ENCODE data around the gene SHROOM2.
"Not testable (repeated sequence)": the region's sequence is repeated elsewhere in the genome, so short reads cannot be mapped to it uniquely, and the experiment has no call there.

Gene SHROOM2

GRCh38 chrX:9842541-9842940 is 56.3 kb downstream of the SHROOM2 start:
- no peak for DNase-seq

- DNase-seq = no peak
These were observed 58.8 kb downstream of the SHROOM2 start for GRCh38 chrX:9844936-9845577.

- no peak for DNase-seq
These were observed 59.3 kb downstream of the SHROOM2 start for GRCh38 chrX:9845578-9845952.

GRCh38 chrX:9846631-9847030 is 60.4 kb downstream of the SHROOM2 start:
- no peak for DNase-seq

GRCh38 chrX:9847071-9847470 is 60.8 kb downstream of the SHROOM2 start:
- no peak for DNase-seq

- DNase-seq = no peak
These were observed 62.7 kb downstream of the SHROOM2 start for GRCh38 chrX:9848718-9849479.

GRCh38 chrX:9851890-9852289 is 65.7 kb downstream of the SHROOM2 start:
- DNase-seq = no peak

GRCh38 chrX:9853307-9853706 is 67.1 kb downstream of the SHROOM2 start:
- DNase-seq = no peak

GRCh38 chrX:9855561-9856283 is 69.5 kb downstream of the SHROOM2 start:
- DNase-seq = no peak

- no peak for DNase-seq
These were observed 70.4 kb downstream of the SHROOM2 start for GRCh38 chrX:9856588-9856987.

GRCh38 chrX:9857575-9858474 is 71.6 kb downstream of the SHROOM2 start:
- no peak for DNase-seq

- not testable (repeated sequence) for DNase-seq
These were observed 72.5 kb downstream of the SHROOM2 start for GRCh38 chrX:9858684-9859083.

- DNase-seq = no peak
These were observed 73.7 kb downstream of the SHROOM2 start for GRCh38 chrX:9859711-9860555.

GRCh38 chrX:9860826-9861225 is 74.6 kb downstream of the SHROOM2 start:
- DNase-seq = no peak

- DNase-seq = no peak
These were observed 75.5 kb downstream of the SHROOM2 start for GRCh38 chrX:9861711-9862110.

GRCh38 chrX:9862525-9862924 is 76.3 kb downstream of the SHROOM2 start:
- DNase-seq = no peak

GRCh38 chrX:9862953-9863352 is 76.7 kb downstream of the SHROOM2 start:
- DNase-seq = no peak

- DNase-seq = no peak
These were observed 77.8 kb downstream of the SHROOM2 start for GRCh38 chrX:9864011-9864410.

- peak; percentile 5 for DNase-seq
These were observed 79.7 kb downstream of the SHROOM2 start for GRCh38 chrX:9865804-9866472.

- no peak for DNase-seq
These were observed 80.4 kb downstream of the SHROOM2 start for GRCh38 chrX:9866633-9867032.

- no peak for DNase-seq
These were observed 81.0 kb downstream of the SHROOM2 start for GRCh38 chrX:9867226-9867625.

All from activated gamma-delta T cell (primary cell).